ENCODE data around the gene C20orf96. TPM values are rescaled to one million over a fixed set of nuclear protein-coding genes. Genes with fewer than 3 reads are reported as not detected.

C20orf96 gene
- total and polyA plus RNA-seq, 2 of the 4 experiments (the other 2 are of a cell fraction), result 2.0 to 9.8 TPM

- ChIA-PET CTCF (no interaction called here), POLR2A (ENCODE audit: unreplicated experiment) (no interaction called here)
- H4K8ac ChIP-seq (ENCODE audit: low read depth in 2 of 2, low read length in 2 of 2), result no peak overlapping the region
- no peak overlapping the region for H3K4me3 ChIP-seq (ENCODE audit: insufficient read depth, low read depth, low read length)
- H4K91ac ChIP-seq (ENCODE audit: insufficient read depth, low read depth, low read length), result no peak overlapping the region
- H2AK5ac ChIP-seq (ENCODE audit: low read depth, low read length), result no peak overlapping the region
- H3K14ac ChIP-seq (replicated peaks; ENCODE audit: low read depth, low read length), result no peak overlapping the region
- dilution Hi-C loops (cut with HindIII; ENCODE audit: low sequenced_read_pairs, unreplicated experiment), result no loop called here
- no peak overlapping the region for H2AK9ac ChIP-seq (replicated peaks; ENCODE audit: low read depth, low read length, poor library complexity)
- no peak overlapping the region for H2AFZ ChIP-seq (replicated peaks; ENCODE audit: low read length, poor library complexity)
- no peak overlapping the region for H3K56ac ChIP-seq (ENCODE audit: extremely low read depth, insufficient read depth, low read length)
- no peaks in the 10 kb centered on the region; the same call in 1 of the 2 replicates for H3K9me1 ChIP-seq (ENCODE audit: insufficient read depth, low read length)
- 100% methylated on average over 1 of the region's 5 CpGs; no CpG with 5 or more reads in 1 of the 2 experiments for WGBS, 2 experiments (ENCODE audit: extremely low coverage in 2 of 2, insufficient read length in 1 of 2)
- no peak for TF ChIP-seq MXI1 (IDR thresholded peaks at IDR 0.05; ENCODE audit: borderline replicate concordance, low read depth, low read length)
- no peak for TF ChIP-seq RFX5 (IDR thresholded peaks at IDR 0.05; ENCODE audit: low read depth, low read length)
- no peak for TF ChIP-seq FOS (IDR thresholded peaks at IDR 0.05; ENCODE audit: low read depth, low read length)
- no peak for TF ChIP-seq MAFK (IDR thresholded peaks at IDR 0.05; ENCODE audit: low read depth, low read length)
- no peak for TF ChIP-seq CEBPB (IDR thresholded peaks at IDR 0.05; ENCODE audit: low read depth, low read length)
- TF ChIP-seq MAZ (IDR thresholded peaks at IDR 0.05; ENCODE audit: borderline replicate concordance, low read depth, low read length), result no peak
- TF ChIP-seq RCOR1 (IDR thresholded peaks at IDR 0.05; ENCODE audit: insufficient replicate concordance, low read length), result no peak
- no peak for TF ChIP-seq POLR2A (IDR thresholded peaks at IDR 0.05; ENCODE audit: low read depth, low read length)
- no peak for TF ChIP-seq SMC3 (IDR thresholded peaks at IDR 0.05; ENCODE audit: low read depth, low read length)
- TF ChIP-seq CTCF (conservative IDR thresholded peaks at IDR 0.05; ENCODE audit: low read depth, low read length), result no peak
- TF ChIP-seq RAD21 (IDR thresholded peaks at IDR 0.05; ENCODE audit: low read length), result no peak
- TF ChIP-seq NFE2L2 (IDR thresholded peaks at IDR 0.05; ENCODE audit: low read depth, low read length), result no peak
- TF ChIP-seq USF2 (IDR thresholded peaks at IDR 0.05; ENCODE audit: low read depth, low read length), result no peak
- no peak for TF ChIP-seq ELK1 (IDR thresholded peaks at IDR 0.05; ENCODE audit: borderline replicate concordance, low read depth, low read length)
- TF ChIP-seq CHD1 (IDR thresholded peaks at IDR 0.05; ENCODE audit: low read depth, low read length), result no peak
- no peak for TF ChIP-seq BHLHE40 (IDR thresholded peaks at IDR 0.05; ENCODE audit: low read depth, low read length)
- BruUV-seq (replicated peaks), result no TSS peak
- no peak overlapping the region for H3K9ac ChIP-seq (ENCODE audit: low read depth, low read length)
- no peak overlapping the region for H4K5ac ChIP-seq (ENCODE audit: low read depth, low read length)
- no peak overlapping the region for H2BK120ac ChIP-seq (ENCODE audit: low read depth, low read length)
- no peak overlapping the region for H3K4ac ChIP-seq (ENCODE audit: low read depth, low read length)
- H3K9me3 ChIP-seq (ENCODE audit: control insufficient read depth, insufficient read depth, low read length), result no peaks in the 10 kb centered on the region
- no peaks in the 10 kb centered on the region for H3K4me1 ChIP-seq (ENCODE audit: control insufficient read depth, insufficient read depth, low read length)
- H3K23ac ChIP-seq (ENCODE audit: low read depth, low read length), result no peak overlapping the region
- no peak overlapping the region for H3K18ac ChIP-seq (ENCODE audit: low read depth, low read length)
- no peaks in the 10 kb centered on the region for H3K79me1 ChIP-seq (ENCODE audit: low read depth in 1 of 2, low read length in 2 of 2)
- H3K36me3 ChIP-seq (ENCODE audit: control insufficient read depth, insufficient read depth, low read length), result peaks cover 36% of the 10 kb centered on the region
- no peaks in the 10 kb centered on the region for H4K20me1 ChIP-seq (ENCODE audit: insufficient read depth, low read length)
- H2BK5ac ChIP-seq (ENCODE audit: low read depth, low read length, poor library complexity, severe bottlenecking), result no peak overlapping the region
- in situ Hi-C loops (cut with MboI; ENCODE audit: low sequenced_read_pairs), result no loop called here
- ATAC-seq (ENCODE audit: low read depth), result no peak
- no peak overlapping the region for H3K27ac ChIP-seq (ENCODE audit: insufficient read depth, low read length)
- no peaks in the 10 kb centered on the region for H3K27me3 ChIP-seq (ENCODE audit: control insufficient read depth, insufficient read depth, low read length)
- DNase-seq, result no peak
- intact Hi-C loops (cut with micrococcal nuclease), result no loop called here
- H2BK15ac ChIP-seq (ENCODE audit: low read depth, low read length), result no peak overlapping the region
- H2BK20ac ChIP-seq (ENCODE audit: low read depth, low read length), result no peak overlapping the region
- no peak overlapping the region for H3K4me2 ChIP-seq (ENCODE audit: low read depth, low read length)
Observed at GRCh38 chr20:278181-278580, 12.4 kb downstream of the C20orf96 start.
